SK-N-SH treated with all-trans-retinoic acid at 6 μM for 48 hours (cell line): ENCODE measurements around the gene SCYL1.

Experiments
- ATAC-seq: fragments of 200-7000 bp; cut with Tn5 transposase; 3 replicates; pipeline ENCODE4 v1.9.1; 2020; ENCODE audit warnings: mild to moderate bottlenecking, moderate library complexity
- ARNTL ChIP-seq: fragments of 450-650 bp; formaldehyde crosslinking; IDR thresholded peaks from 2 replicates; pipeline ENCODE4 v1.5.0; 2020; ENCODE audit warnings: low read depth, mild to moderate bottlenecking, moderate library complexity, borderline replicate concordance
- BACH2 ChIP-seq: fragments of 250-450 bp; sonication (Bioruptor Pico); IDR thresholded peaks from 2 replicates; pipeline ENCODE4 v1.9.0; 2021; ENCODE audit warnings: mild to moderate bottlenecking, borderline replicate concordance
- CREB5 ChIP-seq: fragments of 250-450 bp; sonication (Bioruptor Pico); IDR thresholded peaks from 2 replicates; pipeline ENCODE4 v1.5.1; 2020; ENCODE audit warnings: low read depth, mild to moderate bottlenecking, moderate library complexity
- CSDC2 ChIP-seq: fragments of 250-450 bp; sonication (Bioruptor Pico); IDR thresholded peaks from 2 replicates; pipeline ENCODE4 v1.5.0; 2020; ENCODE audit warnings: mild to moderate bottlenecking, moderate library complexity
- CSRNP3 ChIP-seq: fragments of 250-450 bp; sonication (Bioruptor Pico); IDR thresholded peaks from 2 replicates; pipeline ENCODE4 v1.5.1; 2021; ENCODE audit warnings: mild to moderate bottlenecking, moderate library complexity
- ESRRG ChIP-seq: fragments of 250-450 bp; sonication (Bioruptor Pico); IDR thresholded peaks from 2 replicates; pipeline ENCODE4 v1.6.1; 2021; ENCODE audit warnings: mild to moderate bottlenecking
- GLIS3 ChIP-seq: fragments of 250-450 bp; sonication (Bioruptor Pico); IDR thresholded peaks from 2 replicates; pipeline ENCODE4 v1.5.0; 2020; ENCODE audit warnings: mild to moderate bottlenecking, moderate library complexity
- ISL1 ChIP-seq: fragments of 250-450 bp; sonication (Bioruptor Pico); IDR thresholded peaks from 2 replicates; pipeline ENCODE4 v2.1.2; 2022; ENCODE audit warnings: mild to moderate bottlenecking, moderate library complexity
- OSR1 ChIP-seq: fragments of 250-450 bp; sonication (Bioruptor Pico); IDR thresholded peaks from 2 replicates; pipeline ENCODE4 v1.8.0; 2022; ENCODE audit warnings: moderate library complexity, mild to moderate bottlenecking, inconsistent platforms
- PATZ1 ChIP-seq: fragments of 250-450 bp; sonication (Bioruptor Pico); IDR thresholded peaks from 2 replicates; pipeline ENCODE4 v1.8.0; 2020; ENCODE audit warnings: mild to moderate bottlenecking, moderate library complexity, borderline replicate concordance
- POU6F1 ChIP-seq: fragments of 250-450 bp; sonication (Bioruptor Pico); IDR thresholded peaks from 2 replicates; pipeline ENCODE4 v1.8.0; 2021; ENCODE audit warnings: low read depth, mild to moderate bottlenecking, moderate library complexity, borderline replicate concordance
- PPARA ChIP-seq: fragments of 250-450 bp; sonication (Bioruptor Pico); IDR thresholded peaks from 2 replicates; pipeline ENCODE4 v1.5.0; 2020; ENCODE audit warnings: mild to moderate bottlenecking, borderline replicate concordance
- RARB ChIP-seq: fragments of 250-450 bp; sonication (Bioruptor Pico); IDR thresholded peaks from 2 replicates; pipeline ENCODE4 v1.8.0; 2021; ENCODE audit warnings: mild to moderate bottlenecking, moderate library complexity
- TOX ChIP-seq: fragments of 250-450 bp; sonication (Bioruptor Pico); IDR thresholded peaks from 2 replicates; pipeline ENCODE4 v1.8.0; 2021; ENCODE audit warnings: mild to moderate bottlenecking, moderate library complexity, borderline replicate concordance
- TSHZ2 ChIP-seq: fragments of 250-450 bp; sonication (Bioruptor Pico); IDR thresholded peaks from 2 replicates; pipeline ENCODE4 v1.5.0; 2020; ENCODE audit warnings: mild to moderate bottlenecking, moderate library complexity
- ZFP3 ChIP-seq: fragments of 250-450 bp; sonication (Bioruptor Pico); IDR thresholded peaks from 2 replicates; pipeline ENCODE4 v1.5.0; 2020; ENCODE audit warnings: mild to moderate bottlenecking, moderate library complexity
- ZFP30 ChIP-seq: fragments of 450-650 bp; formaldehyde crosslinking; IDR thresholded peaks from 2 replicates; pipeline ENCODE4 v1.5.0; 2022; ENCODE audit warnings: mild to moderate bottlenecking, moderate library complexity
- ZNF565 ChIP-seq: fragments of 450-650 bp; formaldehyde crosslinking; conservative IDR thresholded peaks from 2 replicates; pipeline ENCODE4 v1.5.0; 2020; ENCODE audit warnings: low read depth, mild to moderate bottlenecking, moderate library complexity
- ZNF70 ChIP-seq: fragments of 450-650 bp; formaldehyde crosslinking; IDR thresholded peaks from 2 replicates; pipeline ENCODE4 v1.5.0; 2020; ENCODE audit warnings: mild to moderate bottlenecking, moderate library complexity
- ZNF8 ChIP-seq: fragments of 450-650 bp; formaldehyde crosslinking; IDR thresholded peaks from 2 replicates; pipeline ENCODE4 v1.5.0; 2020; ENCODE audit warnings: mild to moderate bottlenecking, moderate library complexity

The SCYL1 gene

GRCh38 chr11:65584106-65584505 is 59.2 kb downstream of the SCYL1 start:
- TF ChIP-seq CREB5 (CRISPR knock-in tag) (no peak), CSRNP3 (CRISPR knock-in tag) (no peak), ZFP3 (no peak), GLIS3 (CRISPR knock-in tag) (no peak)
- TF ChIP-seq, all 23 proteins: peak for 0
- no peak for ATAC-seq

GRCh38 chr11:65584723-65585171 is 59.9 kb downstream of the SCYL1 start:
- TF ChIP-seq ISL1 (no peak), BACH2 (CRISPR knock-in tag) (no peak), CSRNP3 (CRISPR knock-in tag) (no peak), TOX (CRISPR knock-in tag) (no peak), CSDC2 (CRISPR knock-in tag) (no peak), ZNF565 (CRISPR knock-in tag) (no peak), POU6F1 (CRISPR knock-in tag) (no peak), GLIS3 (CRISPR knock-in tag) (no peak), OSR1 (no peak), ZFP30 (CRISPR knock-in tag) (no peak), PPARA (no peak), ZNF8 (CRISPR knock-in tag) (no peak), PATZ1 (CRISPR knock-in tag) (no peak), ARNTL (CRISPR knock-in tag) (no peak), ZFP3 (no peak), TSHZ2 (CRISPR knock-in tag) (no peak), ZNF70 (CRISPR knock-in tag) (no peak), RARB (CRISPR knock-in tag) (no peak), ESRRG (no peak)
- no peak for ATAC-seq
